ENCODE measurements around the gene NACC2. TPM values are rescaled to one million over a fixed set of nuclear protein-coding genes. Genes with fewer than 3 reads are reported as not detected.

The NACC2 gene
- total RNA-seq, 2 donors from 2014 or later: 24.5 to 55.2 TPM

DNA sequence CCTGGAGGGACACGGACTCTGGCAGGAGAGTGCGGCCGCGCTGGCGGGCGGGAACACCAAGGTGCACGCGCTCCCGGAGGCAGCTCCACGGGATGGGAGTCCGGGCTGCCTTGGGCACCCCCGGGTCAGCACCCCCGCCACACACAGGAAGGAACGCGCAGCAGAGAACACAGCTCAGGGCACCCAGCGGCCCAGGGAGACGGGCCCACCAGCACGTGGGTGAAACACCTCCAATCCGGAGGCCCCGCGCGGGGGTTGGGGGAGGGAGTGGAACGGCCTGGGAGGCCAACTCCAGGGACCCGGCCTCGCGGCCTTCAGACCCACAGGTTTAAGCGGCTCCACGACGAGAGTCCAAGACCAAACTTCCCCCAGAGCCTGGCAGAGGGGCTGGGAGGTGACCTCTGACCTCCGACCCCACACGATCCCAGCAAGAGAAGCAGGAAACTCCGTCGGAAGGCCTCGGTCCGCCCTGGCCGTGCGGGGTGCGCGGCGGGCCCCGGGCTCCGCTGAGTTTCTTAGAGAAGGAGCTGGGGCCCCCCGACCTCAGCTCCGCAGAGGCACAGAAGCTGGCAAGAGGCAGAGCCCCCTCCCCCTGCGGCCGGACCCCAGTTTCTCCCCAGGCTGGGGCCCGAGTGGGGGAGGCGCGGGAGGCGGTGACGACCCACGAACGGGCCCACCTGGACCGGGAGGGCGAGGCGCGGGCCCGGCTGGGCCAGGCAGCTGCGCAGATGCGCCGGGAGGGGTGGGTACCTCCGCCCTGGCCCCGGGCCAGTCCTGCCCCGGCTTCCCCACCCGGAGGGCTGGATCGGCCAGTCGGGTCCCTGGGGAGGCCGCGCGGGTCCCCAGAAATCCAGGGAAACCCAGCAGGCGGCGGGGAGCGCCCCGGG, 851 bp downstream of the NACC2 start:
- H3K4me3 ChIP-seq: peak overlapping the region; percentile 79 to 96
- 22% methylated on average over 26 of the region's 74 CpGs for WGBS
- no peaks in the 10 kb centered on the region for H3K27me3 ChIP-seq (replicated peaks; ENCODE audit: insufficient read depth)
- no peaks in the 10 kb centered on the region for H3K9me3 ChIP-seq
- H3K27ac ChIP-seq: peak overlapping the region; percentile 83 to 88
- intact Hi-C loops (cut with DNase I): no loop called here
- peak; percentile 41 for DNase-seq (ENCODE audit: low spot score)
- H3K4me1 ChIP-seq (replicated peaks): peaks cover 9% of the 10 kb centered on the region
- TF ChIP-seq POLR2AphosphoS5 (IDR thresholded peaks at IDR 0.05): peak; percentile 15
- TF ChIP-seq CTCF (IDR thresholded peaks at IDR 0.05): no peak
- no peak for TF ChIP-seq POLR2A (IDR thresholded peaks at IDR 0.05)
- no peaks in the 10 kb centered on the region for H3K36me3 ChIP-seq

DNA sequence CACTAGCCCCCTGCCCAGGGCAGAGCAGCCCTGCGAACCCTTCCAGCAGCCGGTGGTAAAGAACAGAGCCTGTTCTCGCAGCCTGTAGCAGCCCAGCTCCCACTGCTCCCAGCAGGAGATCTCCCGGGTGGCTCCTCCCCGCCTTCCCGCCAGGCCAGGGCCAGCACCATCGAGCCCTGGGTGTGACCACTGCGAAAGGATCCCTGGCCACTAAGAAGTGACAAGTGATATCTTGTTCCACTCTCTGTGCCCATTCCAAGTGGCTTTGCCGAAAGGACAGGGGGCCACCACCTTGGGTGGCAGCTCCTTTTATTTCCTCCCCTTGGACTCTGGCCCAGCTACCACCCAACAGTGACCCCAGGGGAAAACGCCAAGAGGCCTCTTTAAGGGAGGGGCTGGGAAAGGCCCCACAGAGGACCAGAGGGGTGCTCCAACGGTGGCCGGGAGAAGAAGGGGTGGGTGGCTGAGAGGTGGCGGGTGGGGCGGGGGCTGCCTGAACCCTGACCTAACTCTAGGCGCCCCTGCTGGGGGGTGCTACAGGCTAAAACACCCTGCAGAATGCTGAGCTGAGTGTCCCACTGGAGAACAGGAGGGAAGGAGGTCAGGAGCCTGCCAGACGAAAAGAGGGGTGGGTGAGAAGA, 1.6 kb downstream of the NACC2 start:
- DNase-seq (ENCODE audit: low spot score): no peak
- WGBS: 44% methylated on average over 16 of the region's 16 CpGs
- Histone ChIP-seq H3K9me3 (no peaks in the 10 kb centered on the region), H3K36me3 (no peaks in the 10 kb centered on the region), H3K4me3 (peak overlapping the region; percentile 79 to 96), H3K4me1 (replicated peaks) (peaks cover 14% of the 10 kb centered on the region), H3K27me3 (replicated peaks; ENCODE audit: insufficient read depth) (no peaks in the 10 kb centered on the region), H3K27ac (peak overlapping the region; percentile 83 to 88)
- TF ChIP-seq CTCF (IDR thresholded peaks at IDR 0.05): no peak
- TF ChIP-seq POLR2AphosphoS5 (IDR thresholded peaks at IDR 0.05): no peak
- TF ChIP-seq POLR2A (IDR thresholded peaks at IDR 0.05): no peak
- intact Hi-C loops (cut with DNase I): no loop called here

DNA sequence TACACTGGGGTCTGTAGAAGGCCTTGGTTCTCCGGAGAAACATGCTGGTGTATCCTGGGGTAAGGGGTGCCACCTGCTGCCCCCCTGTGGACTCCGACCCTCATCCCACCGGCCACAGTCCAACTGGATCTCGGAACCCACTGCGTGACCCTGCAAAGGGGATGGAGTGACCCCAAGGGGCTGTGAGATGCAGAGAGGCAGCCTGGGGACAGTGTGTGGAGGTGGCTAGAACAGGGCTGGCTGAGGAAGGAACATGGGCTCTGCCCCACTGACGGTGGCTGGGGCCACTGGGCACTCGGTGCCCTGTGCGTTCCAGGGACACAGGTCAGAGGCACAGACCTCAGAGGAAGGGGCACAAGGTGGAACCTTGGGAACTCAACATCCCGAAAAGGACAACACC, 2.3 kb downstream of the NACC2 start:
- H3K27ac ChIP-seq: peak overlapping the region; percentile 83 to 88
- no peaks in the 10 kb centered on the region for H3K36me3 ChIP-seq
- intact Hi-C loops (cut with DNase I): no loop called here
- no peaks in the 10 kb centered on the region for H3K27me3 ChIP-seq (replicated peaks; ENCODE audit: insufficient read depth)
- no peaks in the 10 kb centered on the region for H3K9me3 ChIP-seq
- TF ChIP-seq POLR2A (IDR thresholded peaks at IDR 0.05) (no peak), POLR2AphosphoS5 (IDR thresholded peaks at IDR 0.05) (no peak), CTCF (IDR thresholded peaks at IDR 0.05) (no peak)
- WGBS: 80% methylated on average over 9 of the region's 9 CpGs
- peaks cover 14% of the 10 kb centered on the region for H3K4me1 ChIP-seq (replicated peaks)
- H3K4me3 ChIP-seq: no peak overlapping the region
- DNase-seq (ENCODE audit: low spot score): no peak

GRCh38 chr9:136092353-136092650, 2.8 kb downstream of the NACC2 start:
- Histone ChIP-seq H3K4me3 (no peak overlapping the region), H3K36me3 (no peaks in the 10 kb centered on the region), H3K27ac (peak overlapping the region; percentile 66 to 83), H3K4me1 (replicated peaks) (peaks cover 14% of the 10 kb centered on the region), H3K27me3 (replicated peaks; ENCODE audit: insufficient read depth) (no peaks in the 10 kb centered on the region), H3K9me3 (no peaks in the 10 kb centered on the region)
- intact Hi-C loops (cut with DNase I): no loop called here
- DNase-seq (ENCODE audit: low spot score): no peak
- TF ChIP-seq CTCF (IDR thresholded peaks at IDR 0.05): no peak
- TF ChIP-seq POLR2AphosphoS5 (IDR thresholded peaks at IDR 0.05): no peak
- TF ChIP-seq POLR2A (IDR thresholded peaks at IDR 0.05): no peak
- 85% methylated on average over 10 of the region's 10 CpGs for WGBS

Data from prostate gland (tissue), 2 donors.